COR-L47 (cell line): ENCODE data around the gene TMEM256.

ENCODE experiments used
- DNase-seq: peaks from one replicate; lab custom pipeline; 2025; lab: John Stamatoyannopoulos, UW

TMEM256 gene

DNA sequence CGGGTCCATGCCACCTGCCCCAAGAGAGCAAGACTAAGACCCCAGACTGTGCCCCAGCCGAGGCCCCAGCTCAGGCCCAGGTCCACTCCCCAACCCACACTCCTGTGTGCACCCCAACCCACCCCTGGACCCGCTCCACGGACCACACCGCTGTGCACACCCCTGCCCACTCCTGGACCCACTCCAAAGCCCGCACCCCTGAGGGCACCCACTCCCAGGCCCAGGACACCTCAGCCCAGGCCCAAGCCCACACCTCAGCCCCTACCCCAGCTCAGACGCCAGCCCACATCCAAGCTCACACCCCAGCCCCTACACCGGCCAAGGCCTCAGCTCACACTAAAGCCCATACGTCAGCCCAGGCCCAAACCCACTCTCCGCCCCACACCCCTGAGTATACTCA lies 25.8 kb upstream of the TMEM256 start:
- no peak for DNase-seq

DNA sequence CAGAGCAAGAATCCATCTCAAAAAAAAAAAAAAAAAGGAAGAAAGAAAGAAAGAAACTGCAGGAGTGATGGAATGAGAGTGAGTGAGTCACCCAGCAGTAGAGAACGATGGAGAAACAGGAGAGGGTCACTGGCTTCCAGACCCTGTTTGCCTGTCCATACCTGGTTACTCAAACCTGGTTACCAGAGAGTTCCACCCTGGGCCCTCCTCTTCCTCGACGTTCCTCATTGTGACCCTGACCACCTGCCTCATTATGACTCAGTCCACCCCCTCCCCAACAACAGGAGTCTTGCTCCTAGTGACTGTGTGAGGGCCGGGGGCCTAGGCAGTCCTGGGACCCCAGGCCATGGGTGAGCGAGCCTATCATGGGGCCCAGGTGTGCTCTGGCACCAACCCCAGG lies 24.7 kb upstream of the TMEM256 start, which contains the start of gene SPEM3:
Gene SPEM3 (plus strand): TSS at position 301 of the 400 bp plus-strand sequence. CDS start 46 bp downstream, at position 347.
- no peak for DNase-seq

DNA sequence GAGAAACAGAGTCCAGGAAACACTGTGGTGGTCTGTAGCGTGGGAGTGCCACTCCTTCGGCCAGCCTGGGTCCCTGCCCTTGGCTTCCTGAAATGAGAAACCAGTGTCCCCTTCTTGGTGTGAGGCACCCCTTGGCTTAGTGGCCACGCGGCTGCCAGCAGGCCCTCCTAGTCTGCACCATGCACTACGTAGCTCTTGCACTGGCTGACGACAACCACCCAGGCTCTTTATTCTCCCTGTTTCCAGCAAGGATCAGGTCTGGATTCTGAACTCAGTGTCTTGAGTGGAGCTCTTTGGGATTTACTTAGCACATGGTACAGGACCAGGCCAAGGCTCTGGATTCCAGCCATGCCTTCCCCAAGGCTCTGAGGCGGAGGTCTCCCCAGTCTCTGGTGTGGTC lies 23.7 kb upstream of the TMEM256 start:
- DNase-seq: no peak

DNA sequence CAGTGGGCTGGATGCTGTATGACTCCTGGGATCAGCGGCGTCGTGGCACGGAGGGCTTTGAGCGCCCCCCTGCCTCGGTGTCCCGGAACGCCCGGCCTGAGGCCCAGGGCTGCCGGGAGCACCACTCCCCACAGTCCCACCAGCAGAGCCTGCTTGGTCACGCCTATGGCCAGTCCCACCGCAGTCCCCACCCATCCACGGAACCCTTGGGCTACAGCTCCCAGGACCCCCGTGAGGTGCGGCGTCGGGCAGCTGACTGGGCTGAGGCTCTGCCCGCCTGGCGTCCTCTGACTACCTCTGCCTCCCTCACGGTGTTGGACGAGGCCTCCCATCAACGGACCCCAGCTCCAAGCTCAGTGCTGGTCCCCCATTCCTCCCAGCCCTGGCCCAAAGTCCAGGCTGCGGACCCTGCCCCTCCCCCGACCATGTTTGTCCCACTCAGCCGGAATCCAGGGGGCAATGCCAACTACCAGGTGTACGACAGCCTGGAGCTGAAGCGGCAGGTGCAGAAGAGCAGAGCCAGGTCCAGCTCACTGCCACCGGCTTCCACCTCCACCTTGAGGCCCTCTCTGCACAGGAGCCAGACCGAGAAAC lies 23.1 kb upstream of the TMEM256 start:
- no peak for DNase-seq

DNA sequence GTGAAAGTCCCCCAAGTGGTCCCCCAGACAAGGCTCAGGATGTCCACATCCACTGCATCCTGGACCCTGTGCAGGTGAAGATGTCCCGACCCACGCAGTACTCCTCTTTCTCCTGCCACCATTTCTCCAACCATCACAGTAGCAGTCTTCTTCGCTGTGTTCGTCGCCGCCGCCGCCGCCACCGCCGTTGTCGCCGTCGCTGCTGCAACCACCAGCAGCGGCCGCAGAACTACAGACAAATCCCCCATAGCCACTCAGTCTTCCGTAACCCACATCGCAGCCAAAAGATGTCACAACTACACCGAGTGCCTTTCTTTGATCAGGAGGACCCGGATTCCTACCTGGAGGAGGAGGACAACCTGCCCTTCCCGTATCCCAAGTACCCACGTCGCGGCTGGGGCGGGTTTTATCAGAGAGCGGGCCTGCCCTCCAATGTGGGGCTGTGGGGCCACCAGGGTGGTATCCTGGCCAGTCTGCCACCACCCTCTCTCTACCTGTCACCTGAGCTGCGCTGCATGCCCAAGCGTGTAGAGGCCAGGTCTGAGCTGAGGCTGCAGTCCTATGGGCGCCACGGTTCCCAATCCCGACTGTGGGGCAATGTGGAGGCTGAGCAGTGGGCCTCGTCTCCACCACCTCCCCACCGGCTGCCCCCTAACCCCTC lies 22.4 kb upstream of the TMEM256 start:
- no peak for DNase-seq

DNA sequence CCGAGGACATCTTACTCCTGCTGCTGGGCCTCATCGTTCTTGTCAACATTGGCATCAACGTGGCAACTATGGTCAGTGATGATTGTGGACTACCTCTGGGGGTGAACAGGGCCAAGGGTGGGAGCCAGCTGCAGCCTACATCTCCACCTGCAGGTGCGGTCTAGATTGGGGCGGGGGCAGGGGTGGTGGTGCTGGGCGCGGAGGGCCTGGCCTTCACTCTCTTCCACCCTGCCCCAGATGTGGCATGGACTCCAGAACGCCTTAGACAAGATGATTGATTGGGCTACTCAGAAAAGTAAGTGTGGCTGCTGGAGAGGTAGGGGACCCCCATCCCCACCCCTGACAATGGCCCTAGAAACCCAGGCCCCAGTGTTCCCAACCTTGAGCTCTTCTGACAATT lies 21.9 kb upstream of the TMEM256 start:
- DNase-seq: no peak

DNA sequence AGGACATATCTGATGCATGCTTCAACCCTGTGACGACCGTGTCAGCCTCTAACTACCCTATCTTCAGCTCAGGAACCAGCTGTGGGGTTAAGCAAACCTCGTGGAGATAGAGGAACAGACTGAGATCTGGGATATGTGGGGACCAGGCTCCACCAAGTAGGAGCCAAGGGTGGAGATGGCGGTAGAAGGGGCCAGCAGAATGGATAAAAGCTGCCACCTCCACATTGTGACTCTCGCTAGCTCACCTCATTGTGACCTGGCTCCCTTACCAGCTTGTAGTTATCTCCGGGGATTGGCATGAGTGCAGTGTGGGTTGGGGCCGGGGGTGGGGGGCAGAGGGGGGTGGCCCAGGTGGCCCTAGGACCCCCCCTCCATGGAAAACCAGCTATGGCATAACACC lies 21.4 kb upstream of the TMEM256 start, which contains the start of gene SPEM2:
Gene SPEM2 (plus strand): TSS at position 301 of the 400 bp plus-strand sequence. CDS start 73 bp downstream, at position 374.
- no peak for DNase-seq

DNA sequence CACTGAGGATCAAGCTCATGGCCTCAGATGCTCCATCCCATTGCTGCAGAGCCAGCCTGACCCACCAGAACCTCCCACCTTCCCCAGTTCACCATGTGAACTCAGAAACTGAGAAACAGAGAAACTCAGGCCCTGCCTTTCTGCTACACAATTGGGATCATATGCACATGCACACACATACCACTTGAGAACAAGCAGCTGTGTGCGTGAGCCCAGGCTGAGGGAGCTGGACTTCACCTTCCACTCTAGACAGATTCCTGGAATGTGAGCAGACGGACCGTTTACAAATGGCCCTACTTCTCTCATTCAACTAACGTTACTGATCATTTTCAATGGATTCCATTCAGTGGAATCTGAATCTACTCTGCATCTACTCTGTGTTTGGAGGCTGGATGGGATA lies 19.8 kb upstream of the TMEM256 start:
- no peak for DNase-seq

DNA sequence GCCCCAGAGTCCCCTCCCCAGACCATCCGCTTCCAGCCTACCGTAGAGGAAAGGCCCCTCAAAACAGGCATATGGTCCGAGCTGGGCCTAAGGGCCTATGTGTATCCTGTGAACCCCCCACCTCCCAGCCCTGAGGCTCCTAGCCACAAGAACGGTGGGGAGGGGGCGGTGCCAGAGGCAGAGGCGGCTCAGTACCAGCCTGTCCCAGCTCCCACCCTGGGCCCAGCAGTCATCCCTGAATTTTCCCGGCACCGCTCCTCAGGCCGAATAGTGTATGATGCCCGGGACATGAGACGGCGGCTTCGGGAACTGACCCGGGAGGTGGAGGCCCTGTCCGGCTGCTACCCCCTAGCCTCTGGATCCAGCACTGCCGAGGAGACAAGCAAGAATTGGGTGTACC lies 17.3 kb upstream of the TMEM256 start:
- DNase-seq: no peak

DNA sequence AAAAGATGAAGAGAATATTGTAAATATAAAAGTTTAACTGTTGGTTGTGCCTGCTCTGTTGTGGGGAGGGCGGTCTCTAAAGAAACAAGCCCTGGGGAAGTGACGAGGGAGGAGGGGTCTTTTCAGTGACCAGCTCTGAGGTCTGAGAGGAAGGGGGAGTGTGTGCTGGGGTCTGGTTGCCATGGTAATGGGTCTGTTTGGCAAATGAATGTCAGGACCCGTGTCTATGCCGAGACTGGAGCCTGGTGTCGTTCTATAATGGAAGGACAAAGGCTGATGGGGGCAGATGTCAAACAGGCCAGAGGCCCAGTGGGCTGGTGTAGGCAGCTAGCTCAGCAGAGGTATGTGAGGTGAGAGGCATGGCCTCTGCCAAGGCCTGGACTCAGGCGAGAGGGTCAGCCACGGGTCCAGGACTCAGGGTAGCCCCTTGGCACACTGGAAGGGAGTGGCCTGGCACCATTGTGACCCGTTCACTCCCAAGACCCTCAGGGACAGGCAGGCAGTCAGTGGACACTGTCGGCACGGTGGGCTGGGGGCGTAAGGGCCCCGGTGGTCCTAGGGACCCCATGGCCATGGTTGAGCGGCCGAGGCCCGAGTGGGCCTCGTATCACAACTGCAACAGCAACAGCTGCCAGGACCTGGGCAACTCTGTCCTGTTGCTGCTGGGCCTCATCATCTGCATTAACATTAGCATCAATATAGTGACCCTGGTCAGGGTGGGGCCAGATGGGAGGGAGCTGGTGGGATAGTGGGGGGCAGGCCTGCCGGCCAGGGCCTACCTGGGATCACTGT lies 16.1 kb upstream of the TMEM256 start, which contains the start of gene SPEM1:
Gene SPEM1 (plus strand): TSS at position 506 of the 792 bp plus-strand sequence. CDS start 61 bp downstream, at position 567.
- DNase-seq: no peak

DNA sequence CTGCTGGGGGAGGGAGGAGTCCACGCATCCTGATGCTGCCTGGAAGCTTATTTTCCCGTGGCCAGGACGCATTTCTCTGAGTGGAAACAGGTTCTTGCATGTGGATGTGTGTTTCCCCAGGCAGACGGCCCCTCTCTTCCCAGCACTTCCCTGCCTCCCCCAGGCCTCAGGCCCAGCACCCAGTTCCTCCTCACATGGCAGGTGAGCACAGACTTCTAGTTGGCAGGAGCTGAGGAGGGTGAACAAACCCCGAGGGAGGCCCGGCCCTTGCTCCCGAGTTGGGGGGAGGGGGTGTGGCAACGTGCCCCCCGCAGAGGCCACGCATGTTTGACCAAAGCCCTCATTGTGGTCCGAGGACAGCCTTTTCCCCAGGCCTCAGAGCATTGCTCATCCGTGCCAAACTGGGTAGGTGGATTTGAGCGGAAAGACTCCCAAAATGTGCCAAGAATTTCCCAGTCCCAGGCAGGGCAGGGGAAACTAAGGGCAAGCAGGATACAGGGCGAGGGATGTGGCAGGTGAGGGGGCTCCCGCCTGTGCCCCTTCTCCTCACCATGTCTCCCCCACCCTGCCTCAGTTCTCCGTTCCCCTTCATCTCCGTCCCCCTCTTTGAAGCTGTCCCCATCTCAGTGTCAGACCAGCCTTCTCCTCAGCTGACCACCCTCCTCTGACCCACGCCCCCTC lies 14.7 kb upstream of the TMEM256 start:
- DNase-seq: no peak

DNA sequence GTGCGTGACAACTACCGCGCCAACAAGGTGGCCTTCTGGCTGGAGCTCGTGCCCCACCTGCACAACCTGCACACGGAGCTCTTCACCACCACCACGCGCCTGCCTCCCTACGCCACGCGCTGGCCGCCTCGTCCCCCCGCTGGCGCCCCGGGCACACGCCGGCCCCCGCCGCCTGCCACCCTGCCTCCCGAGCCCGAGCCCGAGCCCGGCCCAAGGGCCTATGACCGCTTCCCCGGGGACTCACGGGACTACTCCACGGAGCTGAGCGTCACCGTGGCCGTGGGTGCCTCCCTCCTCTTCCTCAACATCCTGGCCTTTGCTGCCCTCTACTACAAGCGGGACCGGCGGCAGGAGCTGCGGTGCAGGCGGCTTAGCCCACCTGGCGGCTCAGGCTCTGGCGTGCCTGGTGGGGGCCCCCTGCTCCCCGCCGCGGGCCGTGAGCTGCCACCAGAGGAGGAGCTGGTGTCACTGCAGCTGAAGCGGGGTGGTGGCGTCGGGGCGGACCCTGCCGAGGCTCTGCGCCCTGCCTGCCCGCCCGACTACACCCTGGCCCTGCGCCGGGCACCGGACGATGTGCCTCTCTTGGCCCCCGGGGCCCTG lies 13.3 kb upstream of the TMEM256 start:
- DNase-seq: no peak

DNA sequence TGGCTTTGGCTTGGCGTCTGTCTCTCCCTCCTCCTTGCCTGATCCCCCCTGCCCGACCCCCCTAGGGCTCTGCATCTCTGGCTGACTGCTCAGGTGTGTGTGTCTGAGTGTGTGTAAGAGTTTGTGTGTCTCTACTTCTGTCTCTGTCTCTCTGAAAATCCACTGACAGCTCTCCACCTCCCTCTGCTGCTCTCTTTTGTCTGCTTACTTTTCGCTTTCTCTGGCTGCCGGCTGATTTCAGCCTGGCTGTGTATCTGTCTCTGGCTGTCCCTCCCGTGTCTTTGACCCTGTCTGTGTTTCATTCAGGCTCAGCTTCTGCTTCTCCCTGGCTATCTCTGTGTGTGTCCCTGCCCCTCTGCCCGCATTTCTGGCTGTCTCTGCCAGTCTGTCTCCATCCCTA lies 12.4 kb upstream of the TMEM256 start:
- DNase-seq: no peak

DNA sequence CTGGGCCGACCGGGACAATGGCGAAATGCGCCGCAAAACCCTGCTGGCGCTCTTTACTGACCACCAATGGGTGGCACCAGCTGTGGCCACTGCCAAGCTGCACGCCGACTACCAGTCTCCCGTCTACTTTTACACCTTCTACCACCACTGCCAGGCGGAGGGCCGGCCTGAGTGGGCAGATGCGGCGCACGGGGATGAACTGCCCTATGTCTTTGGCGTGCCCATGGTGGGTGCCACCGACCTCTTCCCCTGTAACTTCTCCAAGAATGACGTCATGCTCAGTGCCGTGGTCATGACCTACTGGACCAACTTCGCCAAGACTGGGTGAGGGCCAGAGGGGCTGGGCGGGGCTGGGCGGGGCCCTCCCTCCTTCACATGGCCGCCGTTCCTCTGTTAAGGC lies 11.9 kb upstream of the TMEM256 start:
- DNase-seq: no peak

DNA sequence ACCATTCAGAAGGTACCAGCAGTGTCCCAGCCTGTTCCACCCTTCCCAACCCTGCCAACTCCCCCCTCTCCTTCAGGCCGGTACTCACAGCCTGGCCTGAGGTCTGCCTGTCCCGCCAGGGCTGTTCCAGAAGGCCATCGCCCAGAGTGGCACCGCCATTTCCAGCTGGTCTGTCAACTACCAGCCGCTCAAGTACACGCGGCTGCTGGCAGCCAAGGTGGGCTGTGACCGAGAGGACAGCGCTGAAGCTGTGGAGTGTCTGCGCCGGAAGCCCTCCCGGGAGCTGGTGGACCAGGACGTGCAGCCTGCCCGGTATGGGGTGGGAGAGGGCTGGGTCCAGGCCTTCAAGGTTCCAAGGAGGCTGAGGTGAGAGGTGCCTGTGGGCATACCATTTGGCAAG lies 10.9 kb upstream of the TMEM256 start:
- no peak for DNase-seq

DNA sequence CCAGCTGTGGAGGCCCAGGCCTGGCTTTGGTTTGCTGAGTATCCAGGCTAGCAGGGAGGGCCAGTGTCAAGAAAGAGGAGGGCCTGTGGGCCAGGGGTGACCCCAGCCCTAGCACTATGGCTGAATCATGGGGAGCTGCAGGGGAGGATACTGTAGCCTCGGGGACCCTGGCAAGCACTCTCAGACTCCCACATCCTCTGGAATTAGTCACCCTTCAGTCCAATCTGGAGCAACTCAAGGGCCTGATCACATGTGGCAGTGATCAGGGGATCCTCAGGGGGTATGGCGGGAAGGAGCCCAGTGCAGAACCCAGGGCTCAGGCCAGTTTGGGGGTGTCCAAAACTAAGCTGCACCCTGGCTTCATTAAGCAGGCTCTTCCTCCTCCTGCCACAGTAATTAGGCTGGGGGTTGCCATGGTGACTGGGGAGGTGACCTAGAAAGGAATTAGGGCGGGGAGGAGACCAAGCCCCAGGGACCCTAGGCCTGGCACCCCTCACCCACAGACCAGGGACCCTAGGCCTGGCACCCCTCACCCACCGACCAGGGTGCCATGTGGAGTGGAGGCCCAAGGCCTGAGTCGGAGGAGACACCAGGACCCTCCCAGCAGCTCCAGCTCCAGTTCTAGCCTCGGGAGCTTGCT lies 9.6 kb upstream of the TMEM256 start:
- no peak for DNase-seq

DNA sequence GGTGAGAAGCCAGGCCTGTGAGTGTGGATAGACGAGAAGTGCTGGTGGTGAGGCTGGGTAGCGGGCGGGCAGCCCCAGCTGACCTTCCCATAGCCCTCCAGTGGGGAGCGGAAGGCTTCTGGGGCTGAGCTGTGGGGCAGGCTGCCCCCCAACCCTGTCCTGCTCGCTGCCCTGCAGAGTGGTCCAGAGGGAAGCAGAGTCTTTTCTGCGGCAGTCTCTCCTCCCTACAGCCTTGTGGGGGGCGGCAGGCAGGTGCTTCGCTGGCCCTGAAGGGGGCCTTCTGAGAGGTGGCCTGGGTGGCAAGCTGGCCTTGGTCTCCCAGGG lies 7.5 kb upstream of the TMEM256 start:
- no peak for DNase-seq

DNA sequence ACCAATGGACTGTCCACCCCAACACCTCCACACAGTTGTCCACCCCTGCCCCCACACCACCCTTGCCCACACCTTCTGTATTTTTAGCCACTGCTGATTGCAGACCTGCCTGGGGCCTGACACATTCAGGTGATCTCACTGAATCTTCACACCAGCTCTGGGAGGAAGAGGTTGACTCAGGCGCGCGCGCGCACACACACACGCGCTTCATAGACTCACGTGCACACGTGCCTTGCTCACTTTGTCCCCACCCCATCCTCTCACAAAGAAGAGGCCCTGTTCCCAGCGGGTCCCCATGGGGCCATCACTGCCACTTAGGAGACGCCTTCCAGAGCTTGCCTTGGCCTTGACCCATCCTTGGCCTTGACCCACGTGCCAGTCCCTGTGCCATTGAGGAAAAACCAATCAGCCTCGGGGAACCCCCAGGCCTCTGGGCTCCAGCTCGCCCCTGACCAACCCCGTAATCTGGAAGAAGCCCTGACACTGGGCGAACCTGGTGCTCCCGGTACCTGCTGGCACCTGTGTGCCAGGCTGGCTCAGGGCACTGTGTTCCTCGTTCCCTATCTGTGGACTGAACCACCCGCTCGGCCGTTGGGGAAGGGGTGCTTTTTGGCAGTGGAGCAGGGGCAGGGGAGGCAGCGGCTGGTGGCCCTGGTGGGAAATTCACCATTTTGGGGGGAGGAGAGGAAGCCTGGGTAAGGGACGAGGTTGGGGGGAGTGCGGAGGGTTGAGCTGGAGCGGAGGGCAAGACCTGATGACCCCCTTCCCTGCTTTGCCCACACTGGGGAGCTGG lies 6.9 kb upstream of the TMEM256 start:
- no peak for DNase-seq

DNA sequence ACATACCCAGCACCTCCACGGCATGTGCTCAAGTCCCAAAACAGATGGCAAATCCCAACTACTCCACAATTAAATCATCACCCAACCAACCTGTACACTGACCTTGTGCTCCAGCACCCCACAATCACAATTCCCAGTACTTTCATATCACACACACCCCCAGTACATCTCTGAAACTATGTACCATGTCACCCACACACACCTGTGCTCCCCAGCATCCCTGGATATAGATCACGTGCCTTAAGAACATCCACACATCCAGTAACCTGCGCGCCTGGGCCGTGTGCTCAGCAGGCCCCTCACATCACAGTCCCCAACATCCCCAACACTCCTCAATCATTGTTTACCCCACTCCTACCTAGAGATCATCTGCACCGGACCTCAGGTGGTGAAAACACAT lies 5.8 kb upstream of the TMEM256 start:
- no peak for DNase-seq

DNA sequence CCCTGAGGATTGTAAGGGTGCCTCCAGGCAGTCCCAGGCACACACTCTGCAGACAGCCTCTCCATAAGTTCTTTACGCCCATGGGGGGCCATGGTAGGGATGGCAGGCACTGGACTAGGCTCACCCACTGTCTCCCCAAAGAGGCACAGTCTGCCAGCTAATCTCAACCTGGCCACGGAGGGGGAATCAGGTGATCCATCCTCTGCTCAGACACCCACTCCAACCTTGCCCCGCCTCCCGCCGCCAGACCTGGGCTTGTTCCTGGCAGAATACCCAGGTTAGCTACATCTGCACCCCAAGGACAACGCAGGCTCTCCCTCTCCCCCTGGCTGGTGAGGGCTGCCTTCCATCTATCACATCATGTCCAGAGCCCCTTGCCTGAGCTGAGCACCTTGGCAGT lies 5.0 kb upstream of the TMEM256 start:
- no peak for DNase-seq

DNA sequence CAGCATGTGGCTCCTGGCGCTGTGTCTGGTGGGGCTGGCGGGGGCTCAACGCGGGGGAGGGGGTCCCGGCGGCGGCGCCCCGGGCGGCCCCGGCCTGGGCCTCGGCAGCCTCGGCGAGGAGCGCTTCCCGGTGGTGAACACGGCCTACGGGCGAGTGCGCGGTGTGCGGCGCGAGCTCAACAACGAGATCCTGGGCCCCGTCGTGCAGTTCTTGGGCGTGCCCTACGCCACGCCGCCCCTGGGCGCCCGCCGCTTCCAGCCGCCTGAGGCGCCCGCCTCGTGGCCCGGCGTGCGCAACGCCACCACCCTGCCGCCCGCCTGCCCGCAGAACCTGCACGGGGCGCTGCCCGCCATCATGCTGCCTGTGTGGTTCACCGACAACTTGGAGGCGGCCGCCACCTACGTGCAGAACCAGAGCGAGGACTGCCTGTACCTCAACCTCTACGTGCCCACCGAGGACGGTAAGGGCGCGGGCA lies 4.4 kb upstream of the TMEM256 start:
- no peak for DNase-seq
